IMR-90 (cell line): Measurements from ENCODE around the gene RPTOR. TPM values are rescaled to one million over a fixed set of nuclear protein-coding genes. Genes with fewer than 3 reads are reported as not detected.

ENCODE experiments used
- ATAC-seq: fragments of 200-7000 bp; cut with Tn5 transposase; 2 replicates; pipeline ENCODE4 v1.9.1; 2020; ENCODE audit warnings: low read depth, mild to moderate bottlenecking, moderate library complexity
- BruUV-seq: library from RNA; stranded (reverse); fragments of 400-500 nt; replicated peaks from 2 replicates; lab custom pipeline; 2021; lab: Mats Ljungman, UMichigan
- CTCF ChIA-PET: fragments of 300-600 bp; formaldehyde crosslinking; extraction: SDS; loops from one replicate; lab custom pipeline; 2021; ENCODE audit warnings: antibody characterized with exemption; lab: Yijun Ruan, JAX
- POLR2A ChIA-PET: fragments of 300-600 bp; sonication (Branson Sonifier 250); formaldehyde crosslinking; loops from one replicate; lab custom pipeline; 2022; ENCODE audit warnings: antibody characterized with exemption; ENCODE audit not compliant: unreplicated experiment; lab: Charles Lee
- DNase-seq: peaks from one replicate; pipeline ENCODE4 v3.0.0; 2013
- H2AFZ ChIP-seq: replicated peaks from 2 replicates; pipeline ENCODE3; 2013; ENCODE audit warnings: low read length, mild to moderate bottlenecking; ENCODE audit not compliant: poor library complexity
- H2AK5ac ChIP-seq: 2 replicates; pipeline ENCODE4 v1.6.1; 2013; ENCODE audit warnings: low read depth, low read length, inconsistent platforms
- H2AK9ac ChIP-seq: replicated peaks from 2 replicates; pipeline ENCODE3; 2013; ENCODE audit warnings: mild to moderate bottlenecking, low read depth, low read length, moderate library complexity; ENCODE audit not compliant: poor library complexity
- H2BK120ac ChIP-seq: 2 replicates; pipeline ENCODE4 v1.6.1; 2013; ENCODE audit warnings: low read depth, low read length, inconsistent platforms
- H2BK15ac ChIP-seq: 3 replicates; pipeline ENCODE4 v1.6.1; 2013; ENCODE audit warnings: low read depth, low read length, inconsistent platforms
- H2BK20ac ChIP-seq: 2 replicates; pipeline ENCODE4 v1.6.1; 2013; ENCODE audit warnings: low read depth, mild to moderate bottlenecking, inconsistent platforms, low read length, moderate library complexity
- H2BK5ac ChIP-seq: 2 replicates; pipeline ENCODE4 v1.6.1; 2013; ENCODE audit warnings: mild to moderate bottlenecking, low read depth, low read length, inconsistent platforms; ENCODE audit not compliant: poor library complexity, severe bottlenecking
- H3K14ac ChIP-seq: replicated peaks from 2 replicates; pipeline ENCODE4 v1.6.1; 2013; ENCODE audit warnings: low read depth, low read length, inconsistent platforms
- H3K18ac ChIP-seq: 2 replicates; pipeline ENCODE4 v1.6.1; 2013; ENCODE audit warnings: low read depth, low read length, control low read depth
- H3K23ac ChIP-seq: 2 replicates; pipeline ENCODE4 v1.6.1; 2013; ENCODE audit warnings: low read depth, low read length, inconsistent platforms
- H3K27ac ChIP-seq: 2 replicates; pipeline ENCODE4 v1.5.1; 2013; ENCODE audit warnings: mild to moderate bottlenecking, control low read depth, low read length; ENCODE audit not compliant: insufficient read depth
- H3K27me3 ChIP-seq: 2 replicates; pipeline ENCODE4 v1.6.1; 2013; ENCODE audit warnings: low read length; ENCODE audit not compliant: control insufficient read depth, insufficient read depth
- H3K36me3 ChIP-seq: 2 replicates; pipeline ENCODE4 v1.6.1; 2013; ENCODE audit warnings: low read length, mixed read lengths; ENCODE audit not compliant: control insufficient read depth, insufficient read depth
- H3K4ac ChIP-seq: 2 replicates; pipeline ENCODE4 v1.6.1; 2013; ENCODE audit warnings: low read depth, low read length, inconsistent platforms
- H3K4me1 ChIP-seq: 2 replicates; pipeline ENCODE4 v1.6.1; 2013; ENCODE audit warnings: low read length, mixed read lengths; ENCODE audit not compliant: control insufficient read depth, insufficient read depth
- H3K4me2 ChIP-seq: 2 replicates; pipeline ENCODE4 v1.6.1; 2013; ENCODE audit warnings: low read depth, mild to moderate bottlenecking, control low read depth, low read length, moderate library complexity
- H3K4me3 ChIP-seq: 2 replicates; pipeline ENCODE4 v1.5.1; 2013; ENCODE audit warnings: low read depth, mild to moderate bottlenecking, control low read depth, low read length, moderate library complexity; ENCODE audit not compliant: insufficient read depth
- H3K56ac ChIP-seq: 2 replicates; pipeline ENCODE4 v1.6.1; 2013; ENCODE audit warnings: low read length, inconsistent platforms; ENCODE audit not compliant: insufficient read depth; ENCODE audit errors: extremely low read depth
- H3K79me1 ChIP-seq, 2 experiments: 2 replicates each; pipeline ENCODE4 v1.6.1; 2013; ENCODE audit warnings: low read length in 2 of 2, inconsistent platforms in 1 of 2, low read depth in 1 of 2
- H3K9ac ChIP-seq: 2 replicates; pipeline ENCODE4 v1.6.1; 2013; ENCODE audit warnings: low read depth, low read length, control low read depth
- H3K9me1 ChIP-seq: 2 replicates; pipeline ENCODE4 v1.6.1; 2013; ENCODE audit warnings: low read length, inconsistent platforms; ENCODE audit not compliant: insufficient read depth
- H3K9me3 ChIP-seq: 2 replicates; pipeline ENCODE4 v1.6.1; 2013; ENCODE audit warnings: low read length; ENCODE audit not compliant: control insufficient read depth, insufficient read depth
- H4K20me1 ChIP-seq: 2 replicates; pipeline ENCODE4 v1.6.1; 2013; ENCODE audit warnings: low read length, inconsistent platforms; ENCODE audit not compliant: insufficient read depth
- H4K5ac ChIP-seq: 2 replicates; pipeline ENCODE4 v1.6.1; 2013; ENCODE audit warnings: mild to moderate bottlenecking, low read depth, low read length, control low read depth
- H4K8ac ChIP-seq, 2 experiments: 2 replicates each; pipeline ENCODE4 v1.6.1; 2013; ENCODE audit warnings: low read depth in 2 of 2, low read length in 2 of 2, control low read depth in 1 of 2, inconsistent platforms in 1 of 2
- H4K91ac ChIP-seq: 2 replicates; pipeline ENCODE4 v1.6.1; 2013; ENCODE audit warnings: low read depth, low read length, inconsistent platforms; ENCODE audit not compliant: insufficient read depth
- CHD1 ChIP-seq: IDR thresholded peaks from 2 replicates; pipeline ENCODE4 v1.6.1; 2012; ENCODE audit warnings: low read depth, low read length, improper control_type of control experiment
- SMC3 ChIP-seq: fragments of 150-350 bp; IDR thresholded peaks from 2 replicates; pipeline ENCODE4 v1.6.1; 2016; ENCODE audit warnings: low read depth, mild to moderate bottlenecking, antibody characterized with exemption, low read length, moderate library complexity
- WGBS, 2 experiments: methylation state at CpG; one replicate each; pipeline versions ENCODE4 v1.1.5 to v1.1.7; 2013; ENCODE audit warnings: missing lambda C conversion rate in 2 of 2; ENCODE audit not compliant: insufficient read length in 1 of 2; ENCODE audit errors: extremely low coverage in 2 of 2; 5-methylcytosine and 5-hydroxymethylcytosine counted together
- dilution Hi-C: fragments of 300-500 bp; cut with HindIII; formaldehyde crosslinking; loops from one replicate; pipeline ENCODE4 v1.14.3; 2018; ENCODE audit warnings: low sequenced_read_pairs; ENCODE audit not compliant: unreplicated experiment
- in situ Hi-C: fragments of 300-500 bp; cut with MboI; formaldehyde crosslinking; loops from 3 replicates; pipeline ENCODE4 v1.14.3; 2019; ENCODE audit warnings: low sequenced_read_pairs, inconsistent platforms, mixed read lengths
- intact Hi-C: fragments of 100-400 bp; cut with micrococcal nuclease; formaldehyde crosslinking; loops from 2 replicates; pipeline ENCODE4 v1.10.0; 2022
- polyA plus RNA-seq, 3 experiments: library from polyadenylated mRNA; depleted of rRNA; stranded (reverse); fragments of >200 nt; gene quantifications; 2 replicates each; pipeline ENCODE4 v1.2.3, GENCODE V29; 2012; ENCODE audit warnings: low replicate concordance in 1 of 3
- total RNA-seq: library from RNA; depleted of rRNA; stranded (reverse); fragments of >200 nt; gene quantifications from 2 replicates; pipeline ENCODE4 v1.2.3, GENCODE V29; 2012

Gene RPTOR
- total and polyA plus RNA-seq, 2 of the 4 experiments (the other 2 are of a cell fraction): 10.8 to 14.7 TPM

GRCh38 chr17:80908211-80908610, 363.6 kb downstream of the RPTOR start:
- Histone ChIP-seq H4K20me1 (no peaks in the 10 kb centered on the region; the same call in 1 of the 2 replicates), H3K18ac (no peak overlapping the region), H2BK120ac (no peak overlapping the region), H2BK20ac (no peak overlapping the region), H3K4me2 (no peak overlapping the region), H2AK9ac (no peak overlapping the region), H3K27ac (no peak overlapping the region), H3K4ac (no peak overlapping the region), H3K27me3 (no peaks in the 10 kb centered on the region), H3K9me3 (no peaks in the 10 kb centered on the region), H3K9me1 (peaks cover 12% of the 10 kb centered on the region), H3K4me3 (no peak overlapping the region), H3K9ac (no peak overlapping the region), H3K14ac (no peak overlapping the region), H2AFZ (no peak overlapping the region), H2BK15ac (no peak overlapping the region), H2AK5ac (no peak overlapping the region), H3K56ac (no peak overlapping the region), H4K5ac (no peak overlapping the region), H3K36me3 (peaks cover 38% of the 10 kb centered on the region), H4K91ac (no peak overlapping the region), H3K4me1 (no peaks in the 10 kb centered on the region), H4K8ac (no peak overlapping the region), H2BK5ac (no peak overlapping the region), H3K23ac (no peak overlapping the region), H3K79me1 (peaks cover 0 to 3% of the 10 kb centered on the region in 2 experiments; a peak in 1 of 4 replicates)
- WGBS, 2 experiments: 93% methylated on average over 10 of the region's 12 CpGs; no CpG with 5 or more reads in 1 of the 2 experiments
- ChIA-PET CTCF (no interaction called here), POLR2A (no interaction called here)
- in situ Hi-C loops: no loop called here
- no peak for DNase-seq
- no peak for TF ChIP-seq SMC3
- TF ChIP-seq CHD1: no peak
- no TSS peak for BruUV-seq
- ATAC-seq: no peak
- intact Hi-C loops: no loop called here
- dilution Hi-C loops: no loop called here
